ENCODE measurements around the gene RSAD1. TPM values are rescaled to one million over a fixed set of nuclear protein-coding genes. Genes with fewer than 3 reads are reported as not detected.

RSAD1 gene
- total RNA-seq, 1 donor from 2014 or later: 52.7 TPM

- ATAC-seq (no peak), DNase-seq (ENCODE audit: missing footprints) (no peak)
- intact Hi-C loops (cut with DNase I): loop anchor here (1.0 to 10.0 kb wide), 4 partner anchors 51 to 203 kb away; partner anchors contain the start of gene EPN3
Observed at GRCh38 chr17:50482110-50482509, 3.5 kb downstream of the RSAD1 start.

GRCh38 chr17:50482516-50482915 lies 3.9 kb downstream of the RSAD1 start:
- intact Hi-C loops (cut with DNase I): loop anchor here (1.0 to 10.0 kb wide), 4 partner anchors 50 to 202 kb away; partner anchors contain the start of gene EPN3
- DNase-seq (ENCODE audit: missing footprints) (peak; percentile 95), ATAC-seq (peak; percentile 67)

- DNase-seq (ENCODE audit: missing footprints) (no peak), ATAC-seq (no peak)
- intact Hi-C loops (cut with DNase I): loop anchor here (2.0 to 10.0 kb wide), 3 partner anchors 50 to 202 kb away; partner anchors contain the start of gene EPN3
Observed at GRCh38 chr17:50483266-50483665, 4.6 kb downstream of the RSAD1 start.

- intact Hi-C loops (cut with DNase I): loop anchor here (10.0 kb wide), 1 partner anchor 200 kb away; no protein-coding TSS in a partner anchor
- DNase-seq (ENCODE audit: missing footprints) (no peak), ATAC-seq (no peak)
Observed at GRCh38 chr17:50484386-50485155, 5.9 kb downstream of the RSAD1 start.

GRCh38 chr17:50487213-50488096 lies 8.8 kb downstream of the RSAD1 start:
- DNase-seq (ENCODE audit: missing footprints) (no peak), ATAC-seq (no peak)
- intact Hi-C loops (cut with DNase I): loop anchor here (10.0 kb wide), 1 partner anchor 197 kb away; no protein-coding TSS in a partner anchor

GRCh38 chr17:50488880-50489279 lies 10.2 kb downstream of the RSAD1 start:
- intact Hi-C loops (cut with DNase I): loop anchor here (10.0 kb wide), 1 partner anchor 196 kb away; no protein-coding TSS in a partner anchor
- ATAC-seq (no peak), DNase-seq (ENCODE audit: missing footprints) (no peak)

DNA sequence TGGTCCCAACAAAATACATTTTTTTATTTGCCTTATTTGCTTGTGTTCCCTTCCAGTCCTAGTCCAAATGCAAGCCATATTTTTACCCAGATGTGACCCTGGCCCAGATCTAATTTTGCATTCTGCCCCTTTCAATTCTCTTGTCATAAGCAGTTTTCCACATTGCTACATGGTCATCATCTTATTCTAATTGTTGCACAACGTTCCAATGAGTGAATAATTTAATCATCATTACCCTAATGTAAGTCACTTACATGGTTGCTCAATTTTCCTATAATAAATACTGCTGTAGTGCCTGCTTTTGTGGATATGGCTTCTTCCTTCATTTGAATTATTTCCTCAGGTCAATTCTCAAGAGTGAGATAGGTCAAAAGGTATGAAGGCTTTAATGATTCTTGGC lies 12.8 kb downstream of the RSAD1 start:
- DNase-seq (ENCODE audit: missing footprints) (no peak), ATAC-seq (no peak)
- intact Hi-C loops (cut with DNase I): no loop called here

DNA sequence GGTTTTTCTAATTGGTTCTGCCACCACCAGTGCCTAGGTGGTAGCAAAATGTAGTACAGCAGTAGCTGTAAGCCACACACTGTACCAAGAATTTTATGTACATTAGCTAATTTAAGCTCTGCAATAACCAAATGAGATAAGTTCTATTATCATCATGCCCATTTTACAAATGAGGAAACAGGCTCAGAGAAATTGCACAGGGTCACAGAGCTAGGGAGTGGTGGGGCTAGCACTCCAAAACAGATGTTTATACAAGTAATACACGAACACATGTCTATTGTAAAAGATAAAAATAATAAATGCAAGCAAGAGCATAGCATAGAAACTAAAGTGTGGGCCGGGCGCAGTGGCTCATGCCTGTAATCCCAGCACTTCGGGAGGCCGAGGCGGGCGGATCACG lies 13.6 kb downstream of the RSAD1 start:
- no peak for ATAC-seq
- intact Hi-C loops (cut with DNase I): no loop called here

DNA sequence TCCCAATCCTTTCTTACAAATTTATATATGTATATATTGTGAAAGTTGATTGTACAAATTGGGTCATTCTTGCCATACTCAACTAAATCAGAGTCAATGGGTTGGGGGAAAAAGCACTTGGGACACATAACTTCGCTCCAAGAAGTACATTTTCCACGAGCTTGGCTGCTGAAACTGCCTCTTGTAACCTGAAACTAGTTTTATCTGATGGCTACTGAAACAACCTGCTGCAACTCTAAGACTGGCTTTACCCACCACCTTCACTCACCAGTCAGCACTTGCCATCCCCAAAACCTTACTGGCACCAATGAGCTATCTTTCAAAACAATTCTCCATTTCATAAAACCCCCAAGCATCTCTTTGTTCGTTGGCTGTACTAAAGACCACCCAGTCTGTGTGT lies 15.1 kb downstream of the RSAD1 start:
- no peak for ATAC-seq
- DNase-seq (ENCODE audit: missing footprints): no peak

More for the DNA sequence above, 13.6 kb downstream of the RSAD1 start:
- DNase-seq (ENCODE audit: missing footprints): no peak

GRCh38 chr17:50495217-50495823 lies 16.7 kb downstream of the RSAD1 start:
- intact Hi-C loops (cut with DNase I): no loop called here
- ATAC-seq (no peak), DNase-seq (ENCODE audit: missing footprints) (no peak)

More for the DNA sequence above, 15.1 kb downstream of the RSAD1 start:
- intact Hi-C loops (cut with DNase I): no loop called here

DNA sequence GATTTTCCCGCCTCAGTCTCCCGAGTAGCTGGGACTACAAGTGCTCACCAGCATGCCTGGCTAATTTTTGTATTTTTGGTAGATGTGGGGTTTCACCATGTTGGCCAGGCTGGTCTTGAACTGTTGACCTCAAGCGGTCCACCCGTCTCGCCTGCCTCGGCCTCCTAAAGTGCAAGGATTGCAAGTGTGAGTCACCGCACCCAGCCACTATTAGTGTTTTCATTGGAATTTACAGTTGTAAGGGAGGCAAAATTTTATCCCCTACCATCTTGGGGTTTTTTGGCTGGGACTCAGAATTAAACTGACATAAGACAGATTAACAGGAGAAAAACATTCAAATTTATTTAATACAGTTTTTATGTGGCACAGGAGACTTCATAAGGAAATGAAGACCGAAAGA lies 17.3 kb downstream of the RSAD1 start:
- no peak for ATAC-seq
- intact Hi-C loops (cut with DNase I): no loop called here
- DNase-seq (ENCODE audit: missing footprints): no peak

- intact Hi-C loops (cut with DNase I): no loop called here
- no peak for ATAC-seq
- DNase-seq (ENCODE audit: missing footprints): no peak
Observed at GRCh38 chr17:50498021-50498874, 19.6 kb downstream of the RSAD1 start.

- ATAC-seq (no peak), DNase-seq (ENCODE audit: missing footprints) (no peak)
- intact Hi-C loops (cut with DNase I): no loop called here
Observed at GRCh38 chr17:50499270-50499669, 20.6 kb downstream of the RSAD1 start.

DNA sequence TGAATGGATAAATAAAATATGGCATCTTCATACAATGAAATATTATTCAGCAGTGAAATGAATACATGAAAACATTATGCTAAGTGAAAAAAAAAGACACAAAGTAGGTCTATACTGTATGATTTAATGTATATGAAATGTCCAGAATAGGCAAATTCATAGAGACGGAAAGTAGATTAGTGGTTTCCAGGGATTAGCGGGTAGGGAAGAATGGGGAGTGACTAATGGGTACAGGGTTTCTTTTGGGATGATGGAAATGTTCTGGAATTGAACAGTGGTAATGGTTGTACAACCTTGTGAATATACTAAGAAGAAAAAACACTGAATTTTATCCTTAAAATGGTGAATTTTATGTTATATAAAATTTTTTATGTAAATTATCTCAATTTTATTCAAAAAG lies 21.1 kb downstream of the RSAD1 start:
- intact Hi-C loops (cut with DNase I): no loop called here
- ATAC-seq (no peak), DNase-seq (ENCODE audit: missing footprints) (no peak)

DNA sequence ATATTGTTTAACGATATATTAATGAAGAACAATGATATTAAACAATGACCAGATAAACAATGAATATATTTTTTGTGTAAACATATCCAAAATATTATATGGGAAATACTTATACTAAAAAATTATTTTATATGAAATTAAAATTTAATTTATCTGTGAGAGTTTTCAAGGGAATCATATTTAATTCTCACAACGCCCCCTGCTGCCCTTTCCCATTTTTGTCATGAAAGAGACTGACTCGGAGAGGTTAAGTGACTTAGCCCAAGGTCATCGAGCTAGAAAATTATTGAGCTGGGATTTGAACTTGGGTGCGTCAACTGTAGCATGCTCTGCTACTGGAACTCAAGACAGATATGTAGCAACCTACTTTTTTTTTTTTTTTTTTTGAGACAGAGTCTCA lies 22.4 kb downstream of the RSAD1 start:
- DNase-seq (ENCODE audit: missing footprints) (no peak), ATAC-seq (no peak)
- intact Hi-C loops (cut with DNase I): no loop called here

GRCh38 chr17:50502301-50502990 lies 23.8 kb downstream of the RSAD1 start:
- ATAC-seq: no peak
- no peak for DNase-seq (ENCODE audit: missing footprints)
- intact Hi-C loops (cut with DNase I): no loop called here

- intact Hi-C loops (cut with DNase I): no loop called here
- no peak for ATAC-seq
- DNase-seq (ENCODE audit: missing footprints): no peak
Observed at GRCh38 chr17:50505591-50506130, 27.0 kb downstream of the RSAD1 start.

Data from Right ventricle myocardium inferior (tissue), 1 donor.